Activated T-helper 1 cell treated with anti-CD3 and anti-CD28 coated beads, Interleukin-12 subunit alpha, Interleukin-12 subunit beta, Interleukin-2, Interleukin-4 antibody, amounts not matched to agents 30 ng/mL and 10 ng/mL and 1 ng/mL, durations not matched to agents 14 hours and 24 hours and 36 hours (primary cell): ENCODE measurements around the gene HIGD1C. TPM values are rescaled to one million over a fixed set of nuclear protein-coding genes. Genes with fewer than 3 reads are reported as not detected.

Source experiments
- DNase-seq: peaks from one replicate; pipeline ENCODE4 v3.0.0; 2021; ENCODE audit warnings: low spot score
- H3K27ac Mint-ChIP-seq: one replicate; pipeline ENCODE4 v1.8.0; 2021; ENCODE audit warnings: mild to moderate bottlenecking, mixed read lengths
- H3K27me3 Mint-ChIP-seq: one replicate; pipeline ENCODE4 v1.8.0; 2022; ENCODE audit warnings: mild to moderate bottlenecking, moderate library complexity, mixed read lengths; ENCODE audit not compliant: insufficient read depth
- H3K36me3 Mint-ChIP-seq: one replicate; pipeline ENCODE4 v1.8.0; 2021; ENCODE audit warnings: low read depth, mixed read lengths
- H3K4me1 Mint-ChIP-seq: one replicate; pipeline ENCODE4 v1.8.0; 2021; ENCODE audit warnings: low read depth, mixed read lengths
- H3K4me3 Mint-ChIP-seq: one replicate; pipeline ENCODE4 v1.8.0; 2021; ENCODE audit warnings: mild to moderate bottlenecking, moderate library complexity, mixed read lengths
- H3K9me3 Mint-ChIP-seq: one replicate; pipeline ENCODE4 v1.8.0; 2021; ENCODE audit warnings: mixed read lengths
- intact Hi-C: fragments of 100-400 bp; cut with micrococcal nuclease; formaldehyde crosslinking; loops from one replicate; pipeline ENCODE4 v1.15.1; 2024
- total RNA-seq: library from RNA; stranded (reverse); gene quantifications from 2 replicates; pipeline ENCODE4 v1.2.3, GENCODE V29; 2022

HIGD1C gene
- total RNA-seq, 1 donor from 2014 or later: not detected

DNA sequence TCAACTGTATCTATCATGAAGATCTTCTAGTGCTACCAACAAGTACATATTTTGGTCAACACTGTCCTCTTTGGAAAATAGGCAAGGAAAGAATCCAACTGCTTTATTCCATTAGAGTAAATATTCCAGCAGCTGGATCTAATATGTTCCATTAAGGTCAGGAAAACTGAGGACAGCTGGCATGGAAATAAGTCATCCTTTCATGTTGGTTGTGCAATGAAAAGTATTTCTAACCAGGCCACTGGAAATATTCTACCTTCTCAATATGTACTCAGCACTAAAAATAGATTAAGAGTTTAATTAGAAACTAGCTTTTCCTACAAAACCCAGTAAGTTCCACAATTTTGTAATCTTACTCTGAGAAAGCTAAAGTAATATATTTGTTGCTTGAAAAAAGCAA lies 19.6 kb downstream of the HIGD1C start:
- no peak overlapping the region for H3K4me3 Mint-ChIP-seq
- H3K27me3 Mint-ChIP-seq: no peaks in the 10 kb centered on the region
- no peaks in the 10 kb centered on the region for H3K4me1 Mint-ChIP-seq
- no peak for DNase-seq
- no peak overlapping the region for H3K27ac Mint-ChIP-seq
- H3K9me3 Mint-ChIP-seq: no peaks in the 10 kb centered on the region
- peaks cover 38% of the 10 kb centered on the region for H3K36me3 Mint-ChIP-seq
- intact Hi-C loops: no loop called here

DNA sequence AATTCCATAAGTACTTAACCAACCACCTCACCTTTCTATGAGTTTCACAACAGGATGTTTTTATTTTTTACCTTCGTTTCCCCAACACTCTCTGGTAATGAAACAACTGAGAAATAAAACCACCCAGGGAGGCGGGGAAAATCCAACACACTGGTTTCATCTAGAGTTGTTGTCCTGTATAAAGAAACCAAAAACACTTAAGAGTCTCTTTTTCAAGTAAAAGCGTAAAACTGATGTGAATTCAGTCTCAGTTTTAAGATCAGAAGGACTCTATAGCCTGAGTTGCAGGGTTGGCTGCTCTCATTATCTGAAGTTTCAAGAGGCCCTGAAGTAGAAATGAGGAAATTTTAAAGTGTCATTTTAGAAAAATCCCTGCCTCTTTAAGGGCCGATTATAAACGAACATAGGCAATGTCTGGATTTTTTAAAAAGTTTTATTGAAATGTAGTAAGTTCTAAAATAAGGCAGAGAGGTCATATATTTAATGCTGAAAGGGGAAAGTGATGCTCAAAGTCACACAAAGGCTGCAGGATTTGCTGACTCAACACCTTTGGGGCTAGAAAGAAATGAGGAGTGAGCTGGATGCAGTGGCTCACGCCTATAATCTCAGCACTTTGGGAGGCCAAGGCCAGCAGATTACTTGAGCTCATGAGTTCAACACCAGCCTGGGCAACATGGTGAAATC lies 27.2 kb downstream of the HIGD1C start:
- Mint-ChIP-seq H3K9me3 (no peaks in the 10 kb centered on the region), H3K27ac (peak overlapping the region; percentile 96), H3K4me3 (peak overlapping the region; percentile 71), H3K27me3 (no peaks in the 10 kb centered on the region), H3K36me3 (peaks cover 42% of the 10 kb centered on the region), H3K4me1 (peaks cover 38% of the 10 kb centered on the region)
- intact Hi-C loops: loop anchor here (1.0 to 10.0 kb wide), 10 partner anchors 8 to 759 kb away; partner anchors contain the start of genes ATF1, DIP2B and LETMD1
- DNase-seq: peak; percentile 67

DNA sequence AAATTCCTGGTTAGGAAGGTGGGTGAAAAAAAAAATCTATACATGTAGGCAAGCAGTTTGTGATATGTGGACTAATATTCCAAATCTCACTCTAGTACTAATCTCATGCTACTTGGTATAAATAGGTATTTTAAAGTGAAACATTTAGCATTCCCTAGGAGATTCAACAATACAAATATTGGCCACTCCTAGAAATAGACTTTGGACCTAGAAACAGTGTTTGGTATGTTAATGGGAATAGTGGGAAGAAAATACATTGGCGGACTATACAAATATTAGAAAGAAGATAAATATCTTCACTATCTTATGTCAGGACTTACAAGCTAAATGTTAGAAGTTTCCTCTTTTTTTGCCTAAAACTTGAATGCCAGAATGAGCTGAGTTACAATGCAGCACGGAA lies 28.2 kb downstream of the HIGD1C start:
- peak overlapping the region; percentile 71 for H3K4me3 Mint-ChIP-seq
- H3K36me3 Mint-ChIP-seq: peaks cover 35% of the 10 kb centered on the region
- H3K27me3 Mint-ChIP-seq: no peaks in the 10 kb centered on the region
- no peak for DNase-seq
- H3K4me1 Mint-ChIP-seq: peaks cover 48% of the 10 kb centered on the region
- no peaks in the 10 kb centered on the region for H3K9me3 Mint-ChIP-seq
- intact Hi-C loops: loop anchor here (10.0 kb wide), 1 partner anchor 476 kb away; the partner anchor contains the start of gene DIP2B
- H3K27ac Mint-ChIP-seq: peak overlapping the region; percentile 96

DNA sequence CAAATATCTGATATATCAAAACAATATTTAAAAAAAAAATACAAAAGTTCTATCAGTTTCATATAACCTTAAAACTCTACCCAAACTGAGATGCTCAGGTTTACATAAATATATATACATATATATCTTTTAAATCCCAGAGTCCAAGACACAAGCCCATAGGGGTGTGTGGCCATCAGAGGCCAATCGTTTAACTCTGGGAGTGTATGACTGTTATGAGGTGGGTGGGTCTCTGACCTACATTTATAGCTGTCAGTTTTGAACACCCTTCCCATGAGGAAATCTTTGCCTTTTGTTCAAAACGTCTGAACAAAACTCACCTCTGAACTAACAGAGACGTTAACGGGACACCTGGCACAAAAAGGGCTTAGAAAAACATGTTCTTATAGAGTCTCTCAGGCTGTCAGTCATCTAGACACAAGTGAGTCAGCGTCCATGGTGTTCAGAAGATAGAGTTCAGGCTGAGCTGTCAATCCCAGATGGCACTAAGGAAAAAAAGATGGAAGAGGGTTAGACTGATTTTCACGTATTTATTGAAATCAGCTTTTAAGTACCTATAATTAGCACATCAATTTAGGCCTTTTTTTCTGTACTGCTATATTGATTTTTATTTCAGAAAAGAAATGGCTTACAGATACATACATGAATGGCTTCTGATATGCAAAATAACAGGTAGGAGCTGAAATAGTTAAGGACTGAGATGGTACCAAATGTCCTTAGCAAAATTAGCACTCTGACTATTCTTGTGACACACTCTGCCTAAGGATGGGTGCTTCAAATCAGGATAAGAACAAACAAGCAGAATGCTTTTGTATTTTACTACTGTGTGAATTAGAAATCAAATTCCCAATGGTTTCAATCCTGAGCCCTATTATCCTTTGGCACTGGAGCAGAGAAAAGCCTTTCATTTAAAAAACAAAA lies 29.2 kb downstream of the HIGD1C start:
- intact Hi-C loops: loop anchor here (10.0 kb wide), 1 partner anchor 477 kb away; the partner anchor contains the start of gene DIP2B
- Mint-ChIP-seq H3K4me1 (peaks cover 58% of the 10 kb centered on the region), H3K9me3 (no peaks in the 10 kb centered on the region), H3K4me3 (no peak overlapping the region), H3K36me3 (peaks cover 27% of the 10 kb centered on the region), H3K27me3 (no peaks in the 10 kb centered on the region), H3K27ac (peak overlapping the region; percentile 18)
- DNase-seq: no peak

DNA sequence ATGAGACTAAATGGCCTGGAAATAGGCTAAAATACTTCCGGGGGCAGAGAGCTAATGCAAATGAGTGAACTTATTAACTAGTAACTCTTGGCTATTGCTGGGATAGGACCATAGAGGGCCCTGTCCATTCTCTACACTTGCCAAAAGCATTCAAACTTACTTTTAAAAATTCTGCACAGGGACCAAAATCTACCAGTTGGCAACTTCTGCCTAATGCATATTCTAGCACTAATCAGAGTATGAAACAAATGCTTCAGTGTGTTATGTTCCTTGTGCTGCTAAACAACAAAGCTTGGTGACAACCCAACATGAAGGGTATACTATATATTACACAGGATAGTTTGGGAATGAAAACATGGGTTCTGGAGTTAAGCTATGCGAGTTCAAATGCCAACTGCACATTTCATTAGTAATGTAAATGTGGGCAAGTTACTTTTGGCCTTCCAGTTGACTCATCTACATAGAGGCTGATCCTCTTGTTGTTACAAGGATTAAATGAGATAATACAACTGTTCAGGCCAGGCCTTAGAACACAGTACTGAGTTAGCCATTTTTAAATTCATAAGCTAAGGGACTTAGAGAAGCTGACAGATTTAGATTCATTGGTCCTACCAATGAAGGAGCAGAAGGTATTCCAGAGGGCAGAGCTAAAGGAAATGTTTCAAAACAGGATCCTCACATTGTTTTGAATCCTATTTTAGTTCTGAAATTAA lies 32.4 kb downstream of the HIGD1C start:
- intact Hi-C loops: loop anchor here (1.0 to 10.0 kb wide), 2 partner anchors 219 to 480 kb away; partner anchors contain the start of gene DIP2B
- no peak for DNase-seq
- H3K4me3 Mint-ChIP-seq: no peak overlapping the region
- no peaks in the 10 kb centered on the region for H3K27me3 Mint-ChIP-seq
- no peaks in the 10 kb centered on the region for H3K9me3 Mint-ChIP-seq
- peaks cover 56% of the 10 kb centered on the region for H3K4me1 Mint-ChIP-seq
- H3K27ac Mint-ChIP-seq: peak overlapping the region; percentile 73
- H3K36me3 Mint-ChIP-seq: peaks cover 29% of the 10 kb centered on the region

DNA sequence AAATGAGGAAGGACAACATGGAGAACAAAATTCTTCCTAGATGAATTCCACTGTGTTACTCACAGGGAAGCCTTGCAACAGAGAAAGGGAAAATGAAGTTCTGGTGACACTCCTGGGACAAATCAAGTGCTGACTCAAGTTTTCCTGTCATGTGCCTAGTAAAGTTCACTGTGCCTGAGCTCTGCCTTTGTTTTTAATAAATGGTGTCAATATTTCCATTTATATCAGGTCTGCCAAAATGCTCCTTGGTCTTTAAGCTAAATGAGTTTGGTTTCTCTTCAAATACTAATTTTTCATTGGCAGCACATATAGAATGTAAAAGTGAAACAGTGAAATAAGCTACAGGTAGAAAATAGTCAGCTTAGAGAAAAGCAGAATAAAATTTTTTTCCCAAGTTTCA lies 33.0 kb downstream of the HIGD1C start:
- intact Hi-C loops: loop anchor here (1.0 to 10.0 kb wide), 2 partner anchors 220 to 481 kb away; partner anchors contain the start of gene DIP2B
- Mint-ChIP-seq H3K4me1 (peaks cover 53% of the 10 kb centered on the region), H3K27ac (peak overlapping the region; percentile 73), H3K27me3 (no peaks in the 10 kb centered on the region), H3K4me3 (no peak overlapping the region), H3K36me3 (peaks cover 28% of the 10 kb centered on the region), H3K9me3 (no peaks in the 10 kb centered on the region)
- no peak for DNase-seq

DNA sequence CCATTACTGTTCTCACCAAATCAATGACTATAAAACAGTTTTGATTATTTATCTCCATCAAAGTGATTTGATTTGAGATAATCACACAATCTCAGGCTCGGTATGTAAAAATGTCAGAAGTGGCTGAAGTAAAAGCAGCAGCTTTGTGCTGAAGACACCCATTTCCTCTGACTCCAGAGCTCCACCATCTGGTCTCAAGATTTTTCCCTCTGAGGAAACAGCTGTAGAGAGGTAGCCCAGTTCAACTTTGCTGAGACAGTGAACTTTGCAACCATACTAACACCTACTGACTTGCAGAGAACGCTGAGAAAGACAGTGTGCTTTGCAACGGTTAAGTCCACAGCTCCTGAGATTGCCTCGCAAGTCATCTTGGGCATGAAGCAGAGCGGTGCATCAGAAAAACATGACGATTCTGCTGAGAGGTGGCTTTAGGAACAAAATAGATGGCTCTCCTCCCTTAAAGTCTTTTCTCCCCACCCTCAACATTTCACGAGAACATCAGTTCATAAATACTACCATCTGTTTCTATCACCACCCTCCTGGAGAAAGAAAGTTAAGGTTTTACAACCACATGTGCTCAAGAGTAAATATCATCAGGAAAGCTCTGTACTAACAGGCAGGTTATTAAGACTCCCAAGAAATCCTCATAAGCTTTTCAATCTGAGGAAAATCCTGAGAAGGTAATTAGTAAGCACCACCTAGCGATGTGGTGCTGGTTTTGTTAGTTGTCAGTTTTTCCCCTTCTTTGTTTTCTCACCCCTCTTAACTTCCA lies 34.8 kb downstream of the HIGD1C start:
- Mint-ChIP-seq H3K4me1 (peaks cover 48% of the 10 kb centered on the region), H3K27me3 (no peaks in the 10 kb centered on the region), H3K36me3 (peaks cover 38% of the 10 kb centered on the region), H3K4me3 (no peak overlapping the region), H3K9me3 (no peaks in the 10 kb centered on the region), H3K27ac (peak overlapping the region; percentile 80)
- DNase-seq: peak; percentile 29
- intact Hi-C loops: loop anchor here (1.0 to 10.0 kb wide), 3 partner anchors 8 to 482 kb away; partner anchors contain the start of gene DIP2B

DNA sequence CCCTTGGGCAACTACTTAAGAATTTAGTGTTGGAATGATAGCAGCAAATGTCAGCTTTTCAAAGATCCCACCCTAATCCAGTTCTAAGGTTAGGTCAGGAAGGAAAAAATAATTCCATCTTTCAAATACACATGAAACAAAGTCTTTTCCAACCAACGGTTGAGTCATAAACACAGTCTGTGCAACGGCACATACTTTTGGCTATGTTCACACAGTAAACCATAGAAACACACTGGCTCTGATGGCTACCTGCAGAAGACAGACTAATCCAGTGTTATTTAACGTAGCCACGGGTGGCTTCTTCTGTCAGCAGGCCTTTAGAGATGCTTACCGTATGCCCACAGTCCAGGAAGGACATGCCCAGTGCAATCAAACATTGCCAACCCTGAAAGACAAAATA lies 35.7 kb downstream of the HIGD1C start:
- H3K4me3 Mint-ChIP-seq: no peak overlapping the region
- no peak for DNase-seq
- H3K27me3 Mint-ChIP-seq: no peaks in the 10 kb centered on the region
- peaks cover 48% of the 10 kb centered on the region for H3K4me1 Mint-ChIP-seq
- intact Hi-C loops: loop anchor here (10.0 kb wide), 1 partner anchor 483 kb away; the partner anchor contains the start of gene DIP2B
- H3K36me3 Mint-ChIP-seq: peaks cover 43% of the 10 kb centered on the region
- no peak overlapping the region for H3K27ac Mint-ChIP-seq
- no peaks in the 10 kb centered on the region for H3K9me3 Mint-ChIP-seq

DNA sequence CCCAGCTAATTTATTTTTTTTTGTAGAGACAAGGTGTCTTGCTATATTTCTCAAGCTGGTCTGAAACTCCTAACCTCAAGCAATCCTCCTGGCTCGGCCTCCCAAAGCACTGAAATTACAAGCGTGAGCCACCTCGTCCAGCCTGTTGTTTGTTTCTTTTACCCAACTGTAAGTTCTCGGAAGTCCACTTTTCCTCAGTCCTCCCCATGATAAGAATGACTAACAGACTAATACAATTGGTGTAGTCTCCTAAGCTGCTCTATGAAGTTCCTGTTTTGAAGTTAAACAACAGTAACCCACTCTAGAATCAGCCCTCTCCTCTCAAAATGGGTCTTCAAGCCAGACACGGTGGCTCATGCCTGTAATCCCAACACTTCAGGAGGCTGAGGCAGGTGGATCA lies 36.5 kb downstream of the HIGD1C start:
- Mint-ChIP-seq H3K27ac (no peak overlapping the region), H3K9me3 (no peaks in the 10 kb centered on the region), H3K36me3 (peaks cover 43% of the 10 kb centered on the region), H3K4me1 (peaks cover 48% of the 10 kb centered on the region), H3K27me3 (no peaks in the 10 kb centered on the region), H3K4me3 (no peak overlapping the region)
- DNase-seq: no peak
- intact Hi-C loops: loop anchor here (10.0 kb wide), 1 partner anchor 484 kb away; the partner anchor contains the start of gene DIP2B

DNA sequence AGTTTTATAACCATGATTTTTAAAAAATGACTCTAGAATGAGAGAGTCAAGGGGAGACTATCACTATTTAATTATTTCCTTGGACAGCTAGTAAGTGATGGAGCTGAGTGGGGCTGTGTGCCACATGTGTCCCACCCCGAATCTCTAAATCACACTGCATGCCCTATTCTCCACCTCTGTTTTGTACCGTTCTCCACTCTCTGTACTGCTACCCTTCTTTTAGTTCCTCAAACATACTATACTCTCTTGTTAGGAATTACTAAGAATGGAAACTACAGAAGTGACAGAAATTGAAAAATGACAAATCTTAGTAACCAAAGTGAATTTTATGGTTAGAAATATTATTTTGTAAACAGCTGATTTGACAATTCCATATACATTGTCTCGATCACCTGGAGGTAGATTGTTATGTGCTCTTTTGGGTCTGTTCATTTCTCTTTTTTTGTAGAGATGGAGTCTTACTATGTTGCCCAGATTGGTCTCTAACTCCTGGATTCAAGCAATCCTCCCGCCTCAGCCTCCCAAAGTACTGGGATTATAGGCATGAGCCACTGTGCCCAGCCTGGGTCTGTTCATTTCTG lies 37.9 kb downstream of the HIGD1C start:
- peaks cover 37% of the 10 kb centered on the region for H3K4me1 Mint-ChIP-seq
- intact Hi-C loops: no loop called here
- no peak overlapping the region for H3K4me3 Mint-ChIP-seq
- H3K27ac Mint-ChIP-seq: peak overlapping the region; percentile 51
- DNase-seq: no peak
- no peaks in the 10 kb centered on the region for H3K27me3 Mint-ChIP-seq
- peaks cover 50% of the 10 kb centered on the region for H3K36me3 Mint-ChIP-seq
- H3K9me3 Mint-ChIP-seq: no peaks in the 10 kb centered on the region

DNA sequence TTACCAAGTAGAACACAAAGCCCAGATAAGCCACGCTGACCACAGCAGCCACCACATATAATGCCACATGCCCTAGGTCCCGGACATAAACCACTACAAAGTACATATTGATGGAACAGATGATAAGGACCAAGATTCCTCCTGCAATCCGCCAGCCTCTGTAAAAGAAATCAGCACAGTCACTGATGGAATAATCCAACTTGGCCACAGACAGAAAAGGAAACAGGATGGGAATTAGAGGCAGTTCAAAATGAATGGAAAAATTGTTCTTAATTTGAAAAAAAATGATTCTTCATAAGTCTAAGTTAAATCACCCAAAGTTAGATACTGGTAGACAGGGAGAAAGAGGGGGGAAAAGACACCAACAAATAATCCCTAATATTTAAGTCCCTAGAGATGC lies 38.4 kb downstream of the HIGD1C start:
- H3K27ac Mint-ChIP-seq: peak overlapping the region; percentile 51
- H3K9me3 Mint-ChIP-seq: no peaks in the 10 kb centered on the region
- peaks cover 32% of the 10 kb centered on the region for H3K4me1 Mint-ChIP-seq
- intact Hi-C loops: no loop called here
- no peaks in the 10 kb centered on the region for H3K27me3 Mint-ChIP-seq
- no peak overlapping the region for H3K4me3 Mint-ChIP-seq
- H3K36me3 Mint-ChIP-seq: peaks cover 55% of the 10 kb centered on the region
- no peak for DNase-seq
